HG03196 (cell line): ENCODE results near the gene GNB4.

Experiments
- ATAC-seq: cut with Tn5 transposase; IDR thresholded peaks from one replicate; pipeline ENCODE4 v1.9.1; 2021; ENCODE audit not compliant: unreplicated experiment

Gene GNB4

GRCh38 chr3:179369621-179370020 lies 81.6 kb downstream of the GNB4 start:
- ATAC-seq = no peak

GRCh38 chr3:179363332-179363731 lies 87.9 kb downstream of the GNB4 start:
- no peak for ATAC-seq

DNA sequence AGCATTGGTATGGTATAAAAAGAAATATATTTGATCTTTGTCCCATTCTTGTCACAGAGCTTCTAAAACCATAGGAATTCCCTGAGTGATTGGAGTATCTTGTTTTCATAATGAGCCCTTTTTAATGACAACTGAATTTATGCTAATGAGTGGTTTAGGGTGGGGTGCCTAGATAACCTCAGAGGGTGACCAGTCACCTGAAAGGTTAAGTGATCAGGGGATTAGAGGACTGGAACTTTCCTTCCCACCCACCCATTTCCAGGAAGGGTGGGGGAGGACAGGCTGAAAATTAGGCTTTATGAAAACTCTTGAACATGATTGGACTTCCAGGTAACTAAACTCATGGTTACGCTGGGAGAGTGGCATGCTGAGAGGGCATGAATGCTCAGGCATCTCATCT lies 95.3 kb downstream of the GNB4 start:
- no peak for ATAC-seq

DNA sequence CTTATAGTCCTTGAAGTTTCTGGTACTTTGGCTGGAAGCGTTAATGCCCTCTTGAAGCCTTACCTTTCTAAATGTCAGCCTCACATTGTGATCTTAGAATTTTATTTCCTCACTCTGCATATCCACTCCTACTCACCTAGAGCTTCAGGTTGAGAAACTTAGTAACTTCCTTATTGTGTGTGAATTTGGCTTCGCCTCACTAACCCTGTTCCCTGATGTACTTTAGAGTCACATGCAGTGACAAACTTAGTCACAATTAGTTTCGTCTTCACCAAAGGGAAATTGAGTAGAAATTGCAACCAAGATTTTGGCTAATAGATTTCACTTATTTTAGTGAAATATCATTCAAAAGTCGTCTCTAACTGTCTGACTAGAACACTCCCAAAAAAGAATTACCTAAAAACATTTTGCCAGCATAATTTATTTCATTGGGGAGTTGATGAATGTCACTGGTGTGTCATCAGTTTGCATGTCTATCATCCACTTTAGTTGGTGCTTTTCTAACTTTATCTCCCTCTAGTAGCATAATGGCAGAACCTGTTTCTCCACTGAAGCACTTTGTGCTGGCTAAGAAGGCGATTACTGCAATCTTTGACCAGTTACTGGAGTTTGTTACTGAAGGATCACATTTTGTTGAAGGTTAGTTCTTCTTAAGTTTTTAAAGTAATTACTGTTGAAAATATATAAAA lies 102.8 kb downstream of the GNB4 start:
- peak; percentile 60 for ATAC-seq

DNA sequence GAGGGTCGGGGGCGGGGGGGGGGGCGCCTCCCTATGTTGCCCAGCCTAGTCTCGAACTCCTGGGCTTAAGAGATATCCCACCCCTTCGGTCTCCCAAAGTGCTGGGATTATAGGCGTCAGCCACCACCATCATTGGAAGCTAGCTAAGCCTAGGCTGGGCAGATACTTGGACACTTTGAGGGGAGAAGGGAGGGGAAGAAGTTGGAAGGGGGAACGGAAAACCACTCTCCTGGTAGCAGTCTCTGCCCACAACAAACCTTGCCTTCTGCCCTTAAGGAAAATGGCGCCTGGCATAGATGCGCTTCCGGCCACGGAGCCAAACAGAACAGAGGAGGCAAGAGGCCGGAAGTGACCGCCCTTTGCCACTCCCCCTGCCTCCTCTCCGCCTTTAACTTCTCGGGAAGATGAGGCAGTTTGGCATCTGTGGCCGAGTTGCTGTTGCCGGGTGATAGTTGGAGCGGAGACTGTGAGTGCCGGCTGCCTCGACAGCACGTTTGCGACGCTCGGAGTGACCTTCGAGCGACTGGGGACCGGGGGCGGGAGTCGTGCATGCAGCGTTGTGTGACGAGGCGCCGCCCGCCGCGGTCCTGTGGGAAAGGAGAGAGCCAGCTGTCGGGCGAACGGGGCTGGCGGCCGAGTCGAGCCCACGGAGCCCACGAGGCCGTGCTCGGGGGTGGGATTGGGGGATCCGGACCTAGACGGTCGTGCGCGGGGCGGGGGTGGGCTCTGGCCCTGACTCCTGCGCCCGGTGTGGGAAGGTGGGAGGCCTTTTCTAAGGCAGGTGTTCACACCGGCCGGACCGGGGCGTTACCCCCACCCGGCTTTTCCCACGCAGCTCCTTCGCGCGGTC lies 103.7 kb downstream of the GNB4 start, which contains the start of gene MFN1:
Gene MFN1 (plus strand): TSS at position 365 of the 850 bp plus-strand sequence. CDS start 1,143 bp downstream, outside the sequence.
- ATAC-seq = peak; percentile 97
